Stimulated activated CD4-positive, alpha-beta T cell treated with anti-CD3 and anti-CD28 coated beads, Interleukin-15, amount 100 ng/mL, for 1 hour (primary cell): Measurements from ENCODE around the gene CRYGN.
A peak's percentile ranks its signal among the peaks of the same experiment; 100 is the strongest.

Source experiments
- DNase-seq, 2 donors: peaks; one replicate each; pipeline ENCODE4 v3.0.0-alpha.2; 2020; ENCODE audit warnings: low read depth in 1 of 2, low spot score in 1 of 2

Gene CRYGN

GRCh38 chr7:151381348-151382078 lies 58.4 kb downstream of the CRYGN start:
- peak in 1 of 2 donors; percentile 10 for DNase-seq

- no peak for DNase-seq
These were observed 58.9 kb downstream of the CRYGN start for GRCh38 chr7:151381098-151381347.

GRCh38 chr7:151380199-151381097 lies 59.5 kb downstream of the CRYGN start:
- DNase-seq, result no peak

DNA sequence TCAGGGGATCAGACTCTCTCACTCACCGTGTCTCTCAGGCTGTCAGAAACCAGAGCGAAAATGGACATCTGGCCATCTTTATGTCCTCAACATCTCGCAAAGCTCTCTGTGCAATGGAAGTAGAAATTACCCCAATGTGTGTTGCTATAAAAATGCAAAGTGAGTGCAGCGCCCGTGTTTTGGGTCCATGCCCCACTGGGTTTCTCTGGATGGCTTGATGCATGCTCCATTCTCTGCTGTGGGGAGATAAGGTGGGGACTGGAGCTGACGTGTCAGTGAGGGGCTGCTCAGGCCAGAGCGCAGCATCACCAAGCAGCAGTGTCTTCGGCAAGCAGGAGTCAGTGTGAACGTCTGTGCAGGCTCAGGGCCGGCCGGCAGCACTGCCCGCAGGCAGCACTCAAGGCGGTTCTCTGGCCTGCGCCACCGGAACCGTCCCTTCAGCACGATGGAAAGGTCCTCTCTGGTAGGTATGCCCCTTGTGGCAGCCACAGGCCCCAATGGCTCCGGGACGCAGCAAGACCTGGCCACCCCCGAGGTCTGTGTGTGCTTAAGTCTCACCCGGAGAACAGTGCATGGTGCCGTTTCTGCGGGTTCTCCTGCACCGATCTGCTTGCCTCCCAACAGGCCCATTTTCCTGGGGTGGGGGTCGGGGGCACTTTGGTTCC lies 60.3 kb downstream of the CRYGN start:
- DNase-seq, result no peak

- no peak for DNase-seq
These were observed 60.8 kb downstream of the CRYGN start for GRCh38 chr7:151379193-151379520.
